ENCODE measurements around the gene GLE1.
"Not testable (repeated sequence)": the region's sequence is repeated elsewhere in the genome, so short reads cannot be mapped to it uniquely, and the experiment has no call there.

The GLE1 gene

GRCh38 chr9:128497824-128498610 lies 6.5 kb upstream of the GLE1 start:
- no peak for DNase-seq

- DNase-seq: no peak
Observed at GRCh38 chr9:128498911-128499310, 5.6 kb upstream of the GLE1 start.

- DNase-seq: no peak
Observed at GRCh38 chr9:128499920-128500319, 4.6 kb upstream of the GLE1 start.

- DNase-seq: not testable (repeated sequence)
Observed at GRCh38 chr9:128503415-128503825, 1.1 kb upstream of the GLE1 start.

- DNase-seq: peak; percentile 23
Observed at GRCh38 chr9:128503870-128504269, 649 bp upstream of the GLE1 start.

- DNase-seq: no peak
Observed at GRCh38 chr9:128505414-128505765, 871 bp downstream of the GLE1 start.

GRCh38 chr9:128505906-128506305 lies 1.4 kb downstream of the GLE1 start:
- DNase-seq: not testable (repeated sequence)

GRCh38 chr9:128512820-128513219 lies 8.3 kb downstream of the GLE1 start:
- DNase-seq: no peak

GRCh38 chr9:128521956-128522355 lies 17.4 kb downstream of the GLE1 start:
- DNase-seq: no peak

GRCh38 chr9:128523199-128523925 lies 18.8 kb downstream of the GLE1 start:
- no peak for DNase-seq

- DNase-seq: no peak
Observed at GRCh38 chr9:128526720-128527119, 22.2 kb downstream of the GLE1 start.

- DNase-seq: no peak
Observed at GRCh38 chr9:128528445-128529160, 24.1 kb downstream of the GLE1 start.

- no peak for DNase-seq
Observed at GRCh38 chr9:128529191-128529590, 24.7 kb downstream of the GLE1 start.

- no peak for DNase-seq
Observed at GRCh38 chr9:128532581-128532980, 28.1 kb downstream of the GLE1 start.

GRCh38 chr9:128540634-128541360 lies 36.3 kb downstream of the GLE1 start:
- no peak for DNase-seq

- no peak for DNase-seq
Observed at GRCh38 chr9:128546504-128546903, 42.0 kb downstream of the GLE1 start.

GRCh38 chr9:128548876-128549275 lies 44.4 kb downstream of the GLE1 start:
- DNase-seq: no peak

GRCh38 chr9:128550226-128550625 lies 45.7 kb downstream of the GLE1 start:
- no peak for DNase-seq

- DNase-seq: peak; percentile 14
Observed at GRCh38 chr9:128550770-128551656, 46.5 kb downstream of the GLE1 start.

GRCh38 chr9:128551657-128552152 lies 47.2 kb downstream of the GLE1 start:
- no peak for DNase-seq

GRCh38 chr9:128552153-128552743 lies 47.7 kb downstream of the GLE1 start, which contains the start of gene SPTAN1:
SPTAN1 (plus strand) TSS chr9:128552587; CDS start chr9:128566741, 14,154 bp downstream.
- peak; percentile 86 for DNase-seq
